DND-41 (cell line): Measurements from ENCODE around the gene ZNF697.

Source experiments
- EZH2 ChIP-seq: IDR thresholded peaks from 3 replicates; pipeline ENCODE4 v1.6.1; 2012; ENCODE audit warnings: borderline replicate concordance, low read depth, mild to moderate bottlenecking, moderate library complexity, low read length, inconsistent platforms; ENCODE audit not compliant: severe bottlenecking
- TF ChIP-seq, protein P1 (sequence below): IDR thresholded peaks from 2 replicates; pipeline ENCODE4 v1.5.1; 2012; ENCODE audit warnings: borderline replicate concordance, low read length, moderate library complexity, mild to moderate bottlenecking; ENCODE audit not compliant: poor library complexity, severe bottlenecking; ENCODE audit errors: extremely low read depth

DNA sequence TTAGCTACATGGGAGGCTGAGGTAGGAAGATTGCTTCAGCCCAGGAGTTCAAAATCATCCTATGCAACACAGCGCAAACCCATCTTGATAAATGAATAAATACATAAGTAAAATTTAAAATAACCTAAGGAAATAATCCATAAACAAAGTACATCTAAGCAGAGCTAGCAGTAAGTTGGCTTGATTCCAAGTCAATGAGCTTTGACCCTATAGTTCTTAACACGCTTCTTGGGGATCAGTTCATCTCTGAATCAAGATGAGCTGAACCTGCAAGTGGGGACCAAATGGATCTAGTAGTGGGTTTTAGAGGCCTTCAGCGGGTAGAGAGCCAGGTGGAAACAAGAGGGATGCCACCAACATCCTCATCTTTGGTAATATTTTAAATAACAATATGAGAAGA lies 32.1 kb upstream of the ZNF697 start:
- TF ChIP-seq, protein P1, sequence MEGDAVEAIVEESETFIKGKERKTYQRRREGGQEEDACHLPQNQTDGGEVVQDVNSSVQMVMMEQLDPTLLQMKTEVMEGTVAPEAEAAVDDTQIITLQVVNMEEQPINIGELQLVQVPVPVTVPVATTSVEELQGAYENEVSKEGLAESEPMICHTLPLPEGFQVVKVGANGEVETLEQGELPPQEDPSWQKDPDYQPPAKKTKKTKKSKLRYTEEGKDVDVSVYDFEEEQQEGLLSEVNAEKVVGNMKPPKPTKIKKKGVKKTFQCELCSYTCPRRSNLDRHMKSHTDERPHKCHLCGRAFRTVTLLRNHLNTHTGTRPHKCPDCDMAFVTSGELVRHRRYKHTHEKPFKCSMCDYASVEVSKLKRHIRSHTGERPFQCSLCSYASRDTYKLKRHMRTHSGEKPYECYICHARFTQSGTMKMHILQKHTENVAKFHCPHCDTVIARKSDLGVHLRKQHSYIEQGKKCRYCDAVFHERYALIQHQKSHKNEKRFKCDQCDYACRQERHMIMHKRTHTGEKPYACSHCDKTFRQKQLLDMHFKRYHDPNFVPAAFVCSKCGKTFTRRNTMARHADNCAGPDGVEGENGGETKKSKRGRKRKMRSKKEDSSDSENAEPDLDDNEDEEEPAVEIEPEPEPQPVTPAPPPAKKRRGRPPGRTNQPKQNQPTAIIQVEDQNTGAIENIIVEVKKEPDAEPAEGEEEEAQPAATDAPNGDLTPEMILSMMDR: no peak
- TF ChIP-seq EZH2: no peak
